ENCODE results near the gene SERPINA10.
"Not testable (repeated sequence)": the region's sequence is repeated elsewhere in the genome, so short reads cannot be mapped to it uniquely, and the experiment has no call there.

The SERPINA10 gene

DNA sequence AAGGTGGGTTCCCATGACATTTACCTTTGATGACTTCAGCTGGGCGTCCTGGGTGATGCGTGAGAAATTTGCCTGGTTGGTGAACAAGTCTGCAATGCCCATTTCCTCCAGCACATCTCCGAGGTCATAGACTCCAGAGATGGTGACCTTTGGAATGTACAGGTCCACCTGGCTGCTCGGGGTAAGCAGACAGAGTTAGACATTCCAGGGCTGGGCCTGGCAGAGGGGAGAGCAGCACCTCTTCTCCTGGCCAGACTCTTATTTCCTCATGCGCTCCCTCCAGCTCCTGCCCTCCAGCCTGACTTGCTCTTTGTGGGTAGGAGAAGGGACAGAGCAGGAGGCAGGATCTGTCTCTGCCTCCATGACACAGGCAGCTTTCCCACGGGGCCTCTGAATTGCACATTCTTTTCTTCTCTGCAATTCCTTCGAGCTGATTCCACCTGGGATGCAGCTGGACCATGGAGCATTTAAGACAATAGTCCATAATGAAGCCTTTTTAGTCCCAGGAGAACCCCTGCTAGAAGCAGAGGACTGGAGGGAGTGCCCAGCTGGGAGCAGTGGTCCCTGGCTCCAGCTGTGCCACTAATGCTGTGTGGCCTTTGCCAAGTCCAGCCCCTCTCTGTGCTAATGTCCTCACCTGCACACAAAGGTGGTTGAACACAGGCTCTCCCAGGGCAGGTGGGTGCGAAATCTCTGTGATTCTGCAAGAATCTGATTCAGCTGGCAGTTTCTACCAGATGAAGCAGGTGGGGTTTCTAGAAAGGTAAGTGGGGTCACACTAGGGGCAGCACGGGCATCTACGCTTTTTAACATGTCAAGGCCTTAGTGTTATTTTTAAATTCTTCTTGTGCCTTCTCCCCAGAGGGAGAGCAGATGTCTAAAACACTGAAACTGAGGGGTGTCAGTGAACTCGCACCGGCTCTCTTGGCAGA lies 13.2 kb upstream of the SERPINA10 start:
- no peak for DNase-seq (ENCODE audit: low read depth)
- H3K4me3 ChIP-seq (ENCODE audit: low read depth, low read length) = no peak overlapping the region
- TF ChIP-seq, protein P1, sequence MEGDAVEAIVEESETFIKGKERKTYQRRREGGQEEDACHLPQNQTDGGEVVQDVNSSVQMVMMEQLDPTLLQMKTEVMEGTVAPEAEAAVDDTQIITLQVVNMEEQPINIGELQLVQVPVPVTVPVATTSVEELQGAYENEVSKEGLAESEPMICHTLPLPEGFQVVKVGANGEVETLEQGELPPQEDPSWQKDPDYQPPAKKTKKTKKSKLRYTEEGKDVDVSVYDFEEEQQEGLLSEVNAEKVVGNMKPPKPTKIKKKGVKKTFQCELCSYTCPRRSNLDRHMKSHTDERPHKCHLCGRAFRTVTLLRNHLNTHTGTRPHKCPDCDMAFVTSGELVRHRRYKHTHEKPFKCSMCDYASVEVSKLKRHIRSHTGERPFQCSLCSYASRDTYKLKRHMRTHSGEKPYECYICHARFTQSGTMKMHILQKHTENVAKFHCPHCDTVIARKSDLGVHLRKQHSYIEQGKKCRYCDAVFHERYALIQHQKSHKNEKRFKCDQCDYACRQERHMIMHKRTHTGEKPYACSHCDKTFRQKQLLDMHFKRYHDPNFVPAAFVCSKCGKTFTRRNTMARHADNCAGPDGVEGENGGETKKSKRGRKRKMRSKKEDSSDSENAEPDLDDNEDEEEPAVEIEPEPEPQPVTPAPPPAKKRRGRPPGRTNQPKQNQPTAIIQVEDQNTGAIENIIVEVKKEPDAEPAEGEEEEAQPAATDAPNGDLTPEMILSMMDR (IDR thresholded peaks at IDR 0.05; ENCODE audit: low read depth, low read length, missing control alignments) = no peak

DNA sequence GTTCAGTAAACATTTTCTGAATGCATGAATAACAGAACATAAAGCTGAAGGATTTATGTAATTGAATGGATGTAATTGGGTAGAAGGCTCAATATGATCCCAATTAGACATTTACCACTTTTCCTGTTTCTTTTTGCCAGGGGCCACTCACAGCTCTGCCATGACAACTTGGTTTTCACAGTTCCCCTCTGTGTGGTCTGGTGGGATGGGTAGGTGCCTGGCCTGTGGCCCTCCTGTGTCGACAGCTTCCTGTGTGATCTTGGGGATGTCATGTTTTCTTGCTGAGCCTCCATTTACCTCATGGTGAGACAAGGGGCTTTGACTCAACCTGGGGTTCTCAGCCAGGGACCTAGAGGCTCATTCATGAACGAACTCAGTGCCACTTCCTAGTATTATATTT lies 12.6 kb upstream of the SERPINA10 start:
- TF ChIP-seq, protein P1 (IDR thresholded peaks at IDR 0.05; ENCODE audit: low read depth, low read length, missing control alignments) = no peak
- no peak overlapping the region for H3K4me3 ChIP-seq (ENCODE audit: low read depth, low read length)
- no peak for DNase-seq (ENCODE audit: low read depth)

DNA sequence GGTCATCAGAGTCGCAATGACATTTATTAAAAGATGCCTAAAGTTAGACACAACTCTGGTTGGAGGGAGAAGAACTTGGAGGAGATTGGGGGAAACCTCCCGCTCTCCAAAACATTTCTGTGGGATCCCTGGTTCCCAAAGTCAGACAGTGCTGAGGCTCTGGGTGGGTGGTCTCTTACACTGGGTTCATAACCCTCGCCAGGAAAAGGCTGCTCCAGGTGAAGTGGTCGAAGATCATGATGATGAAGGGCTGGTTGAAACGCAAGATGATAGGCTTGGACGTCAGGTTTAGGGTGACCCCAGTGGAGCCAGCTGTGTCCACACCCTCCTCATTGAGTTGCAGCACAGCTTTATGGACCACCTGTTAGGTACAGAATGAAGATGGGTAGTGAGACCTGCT lies 11.2 kb upstream of the SERPINA10 start:
- DNase-seq (ENCODE audit: low read depth) = no peak
- TF ChIP-seq, protein P1 (IDR thresholded peaks at IDR 0.05; ENCODE audit: low read depth, low read length, missing control alignments) = no peak
- H3K4me3 ChIP-seq (ENCODE audit: low read depth, low read length) = no peak overlapping the region

DNA sequence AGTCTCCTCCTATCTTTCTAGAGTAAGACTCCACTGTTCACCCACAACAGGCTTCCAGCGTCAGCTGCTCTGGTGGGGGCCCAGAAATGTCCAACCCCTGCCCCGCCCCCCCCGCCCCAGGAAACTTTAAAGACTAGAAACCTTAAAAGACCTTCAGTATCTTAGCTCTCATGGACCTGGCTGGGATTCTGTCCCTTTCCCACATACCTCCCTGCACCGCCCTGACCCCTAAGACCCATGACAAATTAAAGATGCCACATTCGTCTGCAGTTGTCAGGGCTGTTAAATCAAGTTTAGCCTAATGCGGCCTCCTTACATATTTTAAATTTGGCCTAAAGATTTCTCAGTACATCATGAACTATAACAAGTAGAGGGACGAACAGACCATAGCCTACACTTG lies 10.0 kb upstream of the SERPINA10 start:
- DNase-seq (ENCODE audit: low read depth) = no peak
- no peak overlapping the region for H3K4me3 ChIP-seq (ENCODE audit: low read depth, low read length)
- TF ChIP-seq, protein P1 (IDR thresholded peaks at IDR 0.05; ENCODE audit: low read depth, low read length, missing control alignments) = no peak

DNA sequence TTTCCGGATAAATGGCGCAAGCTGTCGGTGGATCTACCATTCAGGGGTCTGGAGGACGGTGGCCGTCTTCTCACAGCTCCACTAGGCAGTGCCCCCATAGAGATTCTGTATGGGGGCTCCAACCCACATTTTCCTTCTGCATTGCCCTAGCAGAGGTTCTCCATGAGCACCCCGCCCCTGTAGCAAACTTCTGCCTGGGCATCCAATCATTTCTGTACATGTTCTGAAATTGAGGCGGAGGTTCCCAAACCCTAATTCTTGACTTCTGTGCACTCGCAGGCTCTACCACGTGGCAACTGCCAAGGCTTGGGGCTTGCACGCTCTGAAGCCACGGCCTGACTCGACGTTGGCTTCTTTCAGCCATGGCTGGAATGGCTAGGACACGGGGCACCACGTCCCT lies 5.1 kb upstream of the SERPINA10 start:
- no peak for DNase-seq (ENCODE audit: low read depth)
- no peak overlapping the region for H3K4me3 ChIP-seq (ENCODE audit: low read depth, low read length)
- TF ChIP-seq, protein P1 (IDR thresholded peaks at IDR 0.05; ENCODE audit: low read depth, low read length, missing control alignments) = no peak

DNA sequence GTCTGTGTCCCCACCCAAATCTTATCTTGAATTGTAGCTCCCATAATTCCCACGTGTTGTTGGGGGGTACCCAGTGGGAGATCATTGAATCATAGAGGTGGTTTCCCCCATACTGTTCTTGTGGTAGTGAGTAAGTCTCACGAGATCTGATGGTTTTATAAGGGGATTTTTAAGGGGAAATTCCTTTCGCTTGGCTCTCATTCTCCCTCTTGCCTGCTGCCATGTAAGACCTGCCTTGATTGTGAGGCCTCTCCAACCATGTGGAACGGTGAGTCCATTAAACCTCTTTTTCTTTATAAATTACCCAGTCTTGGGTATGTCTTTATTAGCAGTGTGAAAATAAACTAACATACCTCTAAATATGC lies 3.1 kb upstream of the SERPINA10 start:
- DNase-seq (ENCODE audit: low read depth); H3K4me3 ChIP-seq (ENCODE audit: low read depth, low read length): not testable (repeated sequence)

DNA sequence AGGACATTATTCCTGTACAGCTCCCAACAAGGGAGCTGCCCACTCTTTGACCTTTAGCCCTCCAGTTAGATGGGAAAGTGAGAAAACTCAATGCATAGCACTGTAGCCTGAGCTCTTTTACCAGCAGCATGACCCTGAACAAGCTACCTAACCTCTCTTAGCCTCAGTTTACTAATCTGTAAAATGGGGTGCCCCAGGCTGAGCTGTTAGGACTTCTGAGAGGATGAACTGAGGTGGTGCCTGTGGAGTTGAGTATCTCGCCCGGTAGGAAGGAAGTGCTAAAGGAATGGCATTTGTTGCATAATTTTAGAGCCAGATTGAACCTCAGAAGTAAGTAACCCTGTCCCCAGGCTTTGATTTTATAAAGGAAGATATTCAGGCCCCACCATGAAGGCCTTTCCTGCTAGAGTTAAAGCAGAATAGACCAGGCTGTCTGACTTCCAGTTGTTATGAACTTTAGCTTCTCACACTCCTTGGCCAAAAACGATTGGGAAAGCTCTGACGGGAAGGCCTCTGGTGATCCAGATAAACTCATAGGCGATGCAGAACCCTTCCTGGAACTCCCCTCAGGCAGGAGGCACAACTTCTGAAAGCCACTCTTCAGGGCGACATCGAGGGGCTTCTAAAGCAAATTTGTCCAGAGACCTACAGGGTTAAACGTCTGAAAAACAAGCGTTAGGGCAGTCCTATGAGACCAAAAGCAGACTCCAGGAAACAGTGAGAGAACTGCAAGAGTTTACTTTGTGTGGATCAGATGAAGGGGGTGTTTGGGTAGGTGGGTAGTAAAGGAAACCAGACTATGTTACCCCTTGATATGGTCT lies 2.5 kb upstream of the SERPINA10 start:
- TF ChIP-seq, protein P1 (IDR thresholded peaks at IDR 0.05; ENCODE audit: low read depth, low read length, missing control alignments) = no peak
- no peak for DNase-seq (ENCODE audit: low read depth)
- H3K4me3 ChIP-seq (ENCODE audit: low read depth, low read length) = no peak overlapping the region

All from GM12864 (cell line).